ENCODE data around the gene CLGN. TPM values are rescaled to one million over a fixed set of nuclear protein-coding genes. Genes with fewer than 3 reads are reported as not detected.
"Not testable (repeated sequence)": the region's sequence is repeated elsewhere in the genome, so short reads cannot be mapped to it uniquely, and the experiment has no call there.

The CLGN gene
- total RNA-seq, 2 donors from 2014 or later = 0.14 to 0.17 TPM

- Mint-ChIP-seq H3K9me3 (no peaks in the 10 kb centered on the region), H3K27ac (no peak overlapping the region), H3K36me3 (ENCODE audit: insufficient read depth in 2 of 2) (no peaks in the 10 kb centered on the region), H3K4me3 (peak overlapping the region; percentile 82 to 88), H3K4me1 (ENCODE audit: low read depth) (peaks cover 14% of the 10 kb centered on the region), H3K27me3 (ENCODE audit: low read depth) (peaks cover 63% of the 10 kb centered on the region)
- ATAC-seq (replicated peaks in 1 of 2) (peak; percentile 30 to 39), DNase-seq (peak in 1 of 2 donors; percentile 11)
These were observed 790 bp downstream of the CLGN start for GRCh38 chr4:140426610-140427105.

DNA sequence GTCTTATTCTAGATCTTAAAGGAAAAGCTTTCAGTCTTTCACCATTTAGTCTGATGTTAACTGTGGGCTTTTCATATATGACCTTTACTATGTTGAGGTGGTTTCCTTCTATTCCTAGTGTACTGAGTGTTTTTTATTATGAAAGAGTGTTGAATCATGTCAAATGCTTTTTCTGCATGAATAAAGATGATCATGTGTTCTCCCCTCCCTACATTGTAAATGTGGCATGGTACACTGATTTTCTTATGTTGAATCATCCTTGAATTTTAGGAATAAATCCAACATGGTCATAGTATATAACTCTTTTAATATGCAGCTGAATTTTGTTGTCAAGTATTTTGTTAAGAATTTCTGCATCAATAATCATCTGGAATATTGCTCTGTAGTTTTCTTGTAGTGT lies 4.3 kb downstream of the CLGN start:
- peaks cover 47% of the 10 kb centered on the region for H3K27me3 Mint-ChIP-seq (ENCODE audit: low read depth)
- no peak overlapping the region for H3K27ac Mint-ChIP-seq
- no peak for ATAC-seq (replicated peaks in 1 of 2)
- H3K36me3 Mint-ChIP-seq (ENCODE audit: insufficient read depth in 2 of 2) = no peaks in the 10 kb centered on the region
- DNase-seq = no peak
- H3K4me3 Mint-ChIP-seq = no peak overlapping the region
- no peaks in the 10 kb centered on the region for H3K9me3 Mint-ChIP-seq
- peaks cover 14% of the 10 kb centered on the region for H3K4me1 Mint-ChIP-seq (ENCODE audit: low read depth)

DNA sequence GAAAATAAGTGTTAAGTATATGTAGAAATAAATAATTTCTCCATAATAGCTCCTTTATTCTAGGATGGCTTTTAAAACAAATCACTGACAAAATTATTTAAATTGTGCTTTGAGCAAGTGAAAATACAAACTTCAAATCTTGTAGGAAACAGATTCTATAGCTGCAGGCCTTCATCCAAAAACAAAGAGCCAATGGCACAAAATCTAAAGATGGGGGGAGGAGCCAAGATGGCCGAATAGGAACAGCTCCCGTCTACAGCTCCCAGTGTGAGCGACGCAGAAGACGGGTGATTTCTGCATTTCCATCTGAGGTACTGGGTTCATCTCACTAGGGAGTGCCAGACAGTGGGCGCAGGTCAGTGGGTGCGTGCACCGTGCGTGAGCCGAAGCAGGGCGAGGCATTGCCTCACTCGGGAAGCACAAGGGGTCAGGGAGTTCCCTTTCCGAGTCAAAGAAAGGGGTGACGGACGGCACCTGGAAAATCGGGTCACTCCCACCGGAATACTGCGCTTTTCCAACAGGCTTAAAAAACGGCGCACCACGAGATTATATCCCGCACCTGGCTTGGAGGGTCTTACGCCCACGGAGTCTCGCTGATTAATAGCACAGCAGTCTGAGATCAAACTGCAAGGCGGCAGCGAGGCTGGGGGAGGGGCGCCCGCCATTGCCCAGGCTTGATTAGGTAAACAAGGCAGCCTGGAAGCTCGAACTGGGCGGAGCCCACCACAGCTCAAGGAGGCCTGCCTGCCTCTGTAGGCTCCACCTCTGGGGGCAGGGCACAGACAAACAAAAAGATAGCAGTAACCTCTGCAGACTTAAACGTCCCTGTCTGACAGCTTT lies 14.1 kb downstream of the CLGN start:
- ATAC-seq (replicated peaks in 1 of 2) = not testable (repeated sequence)

GRCh38 chr4:140408974-140409373 lies 18.5 kb downstream of the CLGN start:
- no peaks in the 10 kb centered on the region for H3K36me3 Mint-ChIP-seq (ENCODE audit: insufficient read depth in 2 of 2)
- H3K4me1 Mint-ChIP-seq (ENCODE audit: low read depth) = peaks cover 6% of the 10 kb centered on the region
- no peak overlapping the region for H3K4me3 Mint-ChIP-seq
- peak; percentile 27 to 52 for ATAC-seq (replicated peaks in 1 of 2)
- no peak for DNase-seq
- H3K27ac Mint-ChIP-seq = no peak overlapping the region
- no peaks in the 10 kb centered on the region for H3K9me3 Mint-ChIP-seq
- peaks cover 13% of the 10 kb centered on the region for H3K27me3 Mint-ChIP-seq (ENCODE audit: low read depth)

More for the DNA sequence above, 14.1 kb downstream of the CLGN start:
- H3K4me3 Mint-ChIP-seq; H3K4me1 Mint-ChIP-seq (ENCODE audit: low read depth); H3K36me3 Mint-ChIP-seq (ENCODE audit: insufficient read depth in 2 of 2); H3K27me3 Mint-ChIP-seq (ENCODE audit: low read depth); H3K9me3 Mint-ChIP-seq; H3K27ac Mint-ChIP-seq; DNase-seq: not testable (repeated sequence)

DNA sequence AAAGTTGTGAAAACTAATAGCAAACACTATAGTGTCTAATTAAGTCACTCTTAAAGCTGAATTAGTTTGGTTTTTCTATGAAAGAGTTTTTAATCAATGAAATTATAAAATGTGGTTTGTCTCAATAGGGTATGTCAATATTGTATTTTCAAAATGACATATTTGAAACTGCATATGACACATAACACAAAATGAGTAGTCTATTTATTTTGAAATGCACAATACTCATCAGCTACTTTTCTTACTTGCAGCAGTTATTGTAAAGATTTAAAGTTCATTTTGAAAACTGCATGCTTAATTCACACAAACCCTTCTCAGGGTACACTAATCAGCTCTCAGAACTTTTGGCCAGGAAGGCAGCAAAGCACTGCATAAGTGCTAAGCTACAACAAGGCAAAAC lies 21.2 kb downstream of the CLGN start:
- Mint-ChIP-seq H3K27ac (no peak overlapping the region), H3K36me3 (ENCODE audit: insufficient read depth in 2 of 2) (no peaks in the 10 kb centered on the region), H3K4me3 (no peak overlapping the region), H3K4me1 (ENCODE audit: low read depth) (peaks cover 6% of the 10 kb centered on the region), H3K9me3 (no peaks in the 10 kb centered on the region), H3K27me3 (ENCODE audit: low read depth) (peaks cover 13% of the 10 kb centered on the region)
- ATAC-seq (replicated peaks in 1 of 2) = peak; percentile 47 to 69
- DNase-seq = no peak

- no peaks in the 10 kb centered on the region for H3K9me3 Mint-ChIP-seq
- H3K4me3 Mint-ChIP-seq = no peak overlapping the region
These were observed 27.3 kb downstream of the CLGN start for GRCh38 chr4:140400111-140400510.

GRCh38 chr4:140395668-140396067 lies 31.8 kb downstream of the CLGN start:
- ATAC-seq (replicated peaks in 1 of 2) (no peak), DNase-seq (no peak)
- Mint-ChIP-seq H3K4me3 (no peak overlapping the region), H3K9me3 (no peaks in the 10 kb centered on the region), H3K4me1 (ENCODE audit: low read depth) (no peaks in the 10 kb centered on the region), H3K27ac (no peak overlapping the region), H3K27me3 (ENCODE audit: low read depth) (no peaks in the 10 kb centered on the region), H3K36me3 (ENCODE audit: insufficient read depth in 2 of 2) (no peaks in the 10 kb centered on the region)

More at GRCh38 chr4:140400111-140400510, 27.3 kb downstream of the CLGN start:
- ATAC-seq (replicated peaks in 1 of 2) = no peak
- Mint-ChIP-seq H3K4me1 (ENCODE audit: low read depth) (no peaks in the 10 kb centered on the region), H3K36me3 (ENCODE audit: insufficient read depth in 2 of 2) (no peaks in the 10 kb centered on the region), H3K27ac (no peak overlapping the region), H3K27me3 (ENCODE audit: low read depth) (no peaks in the 10 kb centered on the region)
- no peak for DNase-seq

DNA sequence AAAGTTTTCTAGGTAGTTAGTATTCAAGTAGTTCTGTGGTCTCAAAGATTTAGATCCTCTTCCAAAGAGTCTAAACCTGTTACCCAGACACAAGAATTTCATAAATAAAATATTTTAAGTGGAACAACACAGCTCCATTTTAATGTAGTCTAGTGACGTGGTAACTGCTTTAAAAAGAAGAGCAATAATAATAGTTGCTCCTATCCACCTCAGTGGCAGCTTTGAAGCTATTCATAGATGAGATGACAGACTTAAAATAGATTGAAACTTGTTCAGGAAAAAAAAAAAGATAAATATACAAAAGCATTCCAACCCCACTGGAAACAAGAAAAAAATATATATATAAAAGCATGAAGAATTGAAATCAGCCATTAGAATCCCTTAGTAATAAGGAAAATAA lies 39.4 kb downstream of the CLGN start:
- Mint-ChIP-seq H3K4me3 (no peak overlapping the region), H3K27ac (no peak overlapping the region), H3K9me3 (no peaks in the 10 kb centered on the region), H3K36me3 (ENCODE audit: insufficient read depth in 2 of 2) (no peaks in the 10 kb centered on the region), H3K27me3 (ENCODE audit: low read depth) (no peaks in the 10 kb centered on the region), H3K4me1 (ENCODE audit: low read depth) (no peaks in the 10 kb centered on the region)
- no peak for ATAC-seq (replicated peaks in 1 of 2)
- no peak for DNase-seq

DNA sequence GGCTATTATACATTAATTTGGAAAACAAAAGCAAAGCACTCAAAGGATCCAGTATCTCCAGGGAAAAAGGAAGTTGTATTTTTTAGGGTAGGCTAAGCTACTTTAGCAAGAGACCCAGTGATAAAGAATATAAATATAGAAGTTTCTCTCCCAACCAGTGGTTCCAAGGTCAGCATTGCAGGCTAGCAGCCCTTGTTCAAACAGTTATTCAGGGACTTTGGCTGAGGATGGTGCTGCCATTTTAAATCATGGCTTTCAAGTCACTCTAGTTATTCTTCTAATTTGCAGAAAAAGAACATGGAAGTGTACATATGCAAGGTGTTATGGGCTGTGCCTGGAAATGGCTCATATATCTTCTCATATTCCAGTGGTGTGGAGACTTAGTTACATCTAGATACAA lies 44.7 kb downstream of the CLGN start:
- H3K9me3 Mint-ChIP-seq = no peaks in the 10 kb centered on the region
- ATAC-seq (replicated peaks in 1 of 2) = no peak

GRCh38 chr4:140374130-140374477 lies 53.3 kb downstream of the CLGN start:
- H3K27ac Mint-ChIP-seq = peak overlapping the region; percentile 65

More for the DNA sequence above, 44.7 kb downstream of the CLGN start:
- H3K4me1 Mint-ChIP-seq (ENCODE audit: low read depth) = peaks cover under 1% of the 10 kb centered on the region
- H3K27me3 Mint-ChIP-seq (ENCODE audit: low read depth) = no peaks in the 10 kb centered on the region
- no peak overlapping the region for H3K4me3 Mint-ChIP-seq
- no peak for DNase-seq
- no peak overlapping the region for H3K27ac Mint-ChIP-seq
- peaks cover 1 to 5% of the 10 kb centered on the region in 2 donors for H3K36me3 Mint-ChIP-seq (ENCODE audit: insufficient read depth in 2 of 2)

DNA sequence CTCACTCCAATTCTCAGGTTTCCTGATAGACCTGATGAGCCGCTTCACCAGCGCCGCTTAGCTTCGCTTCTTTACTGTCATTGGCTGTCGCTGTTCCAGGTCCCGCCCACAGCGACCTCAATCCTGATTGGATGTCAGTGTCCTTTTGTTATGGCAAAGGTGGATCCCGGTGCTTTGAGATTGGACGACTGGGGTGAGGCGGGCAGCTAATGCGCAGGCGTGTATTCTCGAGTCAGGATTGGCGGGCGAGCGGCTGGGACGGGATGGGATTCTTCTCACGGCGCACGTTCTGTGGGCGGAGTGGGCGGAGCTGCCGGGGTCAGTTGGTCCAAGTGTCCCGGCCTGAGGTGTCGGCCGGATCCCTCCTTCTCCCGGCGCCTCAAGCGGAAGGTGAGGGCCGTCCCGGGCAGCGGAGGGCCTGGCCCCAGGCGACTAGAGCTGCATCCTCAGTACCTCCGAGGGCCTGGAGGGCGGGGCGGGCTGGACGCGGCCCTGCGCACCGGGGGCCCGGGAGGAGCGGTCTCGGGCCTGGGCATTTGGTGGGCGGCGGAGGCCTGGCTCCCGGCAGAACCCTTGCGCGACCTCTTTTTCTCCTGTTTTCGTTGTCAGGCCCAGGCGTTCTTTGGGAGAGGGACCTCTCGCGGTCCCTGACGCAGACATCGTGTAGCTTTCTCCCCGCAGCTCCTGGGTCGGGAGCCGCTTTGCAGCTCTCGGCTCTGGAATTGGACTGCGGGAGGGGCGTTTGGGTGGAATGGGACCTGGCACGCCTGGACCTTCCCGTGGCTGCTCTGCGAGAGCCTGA lies 53.9 kb downstream of the CLGN start, which contains the start of gene SCOC:
Gene SCOC, plus strand, starts transcription at position 319 of the 802 bp plus-strand sequence. CDS start 5,525 bp downstream, outside the sequence.
- H3K4me3 Mint-ChIP-seq = no peak within 1 kb of the TSS
- H3K27me3 Mint-ChIP-seq (ENCODE audit: low read depth) = no peaks in the 10 kb centered on the region
- peak; percentile 95 to 99 for DNase-seq
- ATAC-seq (replicated peaks in 1 of 2) = peak; percentile 93 to 94
- peaks cover 45% of the 10 kb centered on the region for H3K4me1 Mint-ChIP-seq (ENCODE audit: low read depth)
- no peaks in the 10 kb centered on the region for H3K36me3 Mint-ChIP-seq (ENCODE audit: insufficient read depth in 2 of 2)
- peak within 1 kb of the TSS; percentile 65 for H3K27ac Mint-ChIP-seq
- H3K9me3 Mint-ChIP-seq = no peaks in the 10 kb centered on the region

More at GRCh38 chr4:140374130-140374477, 53.3 kb downstream of the CLGN start:
- no peaks in the 10 kb centered on the region for H3K36me3 Mint-ChIP-seq (ENCODE audit: insufficient read depth in 2 of 2)
- H3K4me1 Mint-ChIP-seq (ENCODE audit: low read depth) = peaks cover 45% of the 10 kb centered on the region
- no peaks in the 10 kb centered on the region for H3K27me3 Mint-ChIP-seq (ENCODE audit: low read depth)
- DNase-seq = no peak
- H3K9me3 Mint-ChIP-seq = no peaks in the 10 kb centered on the region
- no peak overlapping the region for H3K4me3 Mint-ChIP-seq
- no peak for ATAC-seq (replicated peaks in 1 of 2)

- no peaks in the 10 kb centered on the region for H3K27me3 Mint-ChIP-seq (ENCODE audit: low read depth)
- no peaks in the 10 kb centered on the region for H3K9me3 Mint-ChIP-seq
- no peak overlapping the region for H3K27ac Mint-ChIP-seq
- no peak overlapping the region for H3K4me3 Mint-ChIP-seq
- H3K36me3 Mint-ChIP-seq (ENCODE audit: insufficient read depth in 2 of 2) = no peaks in the 10 kb centered on the region
- peaks cover 45% of the 10 kb centered on the region for H3K4me1 Mint-ChIP-seq (ENCODE audit: low read depth)
- peak; percentile 31 to 39 for DNase-seq
- peak; percentile 56 to 64 for ATAC-seq (replicated peaks in 1 of 2)
These were observed 54.6 kb downstream of the CLGN start for GRCh38 chr4:140372751-140373327.

- H3K4me1 Mint-ChIP-seq (ENCODE audit: low read depth) = peaks cover 10% of the 10 kb centered on the region
- H3K27ac Mint-ChIP-seq = no peak overlapping the region
- ATAC-seq (replicated peaks in 1 of 2) (no peak), DNase-seq (no peak)
- no peak overlapping the region for H3K4me3 Mint-ChIP-seq
- no peaks in the 10 kb centered on the region for H3K36me3 Mint-ChIP-seq (ENCODE audit: insufficient read depth in 2 of 2)
- no peaks in the 10 kb centered on the region for H3K9me3 Mint-ChIP-seq
- H3K27me3 Mint-ChIP-seq (ENCODE audit: low read depth) = no peaks in the 10 kb centered on the region
These were observed 58.8 kb downstream of the CLGN start for GRCh38 chr4:140368686-140369085.

Measured in activated T-cell treated with anti-CD3 and anti-CD28 coated beads, Interleukin-2, amount 50 U/mL, for 72 hours (primary cell).